ENCODE data around the gene CARS2.
A peak's percentile ranks its signal among the peaks of the same experiment; 100 is the strongest.

CARS2 gene

GRCh38 chr13:110652764-110653163, 53.2 kb downstream of the CARS2 start:
- no peaks in the 10 kb centered on the region for H3K9me3 Mint-ChIP-seq
- no peak overlapping the region for H3K27ac Mint-ChIP-seq
- no peak for ATAC-seq
- no peak for DNase-seq
- H3K4me1 Mint-ChIP-seq = peaks cover 37% of the 10 kb centered on the region
- no peak overlapping the region for H3K4me3 Mint-ChIP-seq
- no peaks in the 10 kb centered on the region for H3K27me3 Mint-ChIP-seq

DNA sequence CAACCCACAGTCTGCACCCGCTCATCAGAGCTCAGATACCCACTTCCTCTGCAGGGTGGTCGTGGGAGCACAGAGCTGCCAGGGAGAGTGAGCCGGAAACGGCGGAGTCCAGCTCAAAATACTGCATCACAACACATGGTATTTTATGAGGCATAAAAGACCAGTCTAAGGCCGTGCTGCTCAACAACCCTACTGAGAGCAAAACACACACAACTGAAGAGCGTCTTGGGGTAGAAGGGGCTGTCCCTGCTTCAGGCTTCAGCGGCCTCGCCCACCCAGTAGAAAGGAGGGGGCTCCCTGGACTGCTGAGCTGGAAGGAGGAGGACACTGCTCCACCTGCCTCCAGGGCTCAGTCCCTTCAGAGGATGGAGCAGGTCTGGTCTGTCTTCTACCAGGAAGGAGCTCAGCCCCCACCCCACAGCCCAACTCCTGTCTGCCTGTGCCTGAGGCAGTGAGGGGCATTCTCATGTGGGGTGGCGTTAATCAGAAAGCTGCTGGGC, 53.6 kb downstream of the CARS2 start:
- Mint-ChIP-seq H3K4me3 (no peak overlapping the region), H3K27me3 (no peaks in the 10 kb centered on the region), H3K4me1 (peaks cover 35% of the 10 kb centered on the region), H3K9me3 (no peaks in the 10 kb centered on the region), H3K27ac (peak overlapping the region in 1 of 2 donors; percentile 19)
- ATAC-seq (no peak), DNase-seq (no peak)

DNA sequence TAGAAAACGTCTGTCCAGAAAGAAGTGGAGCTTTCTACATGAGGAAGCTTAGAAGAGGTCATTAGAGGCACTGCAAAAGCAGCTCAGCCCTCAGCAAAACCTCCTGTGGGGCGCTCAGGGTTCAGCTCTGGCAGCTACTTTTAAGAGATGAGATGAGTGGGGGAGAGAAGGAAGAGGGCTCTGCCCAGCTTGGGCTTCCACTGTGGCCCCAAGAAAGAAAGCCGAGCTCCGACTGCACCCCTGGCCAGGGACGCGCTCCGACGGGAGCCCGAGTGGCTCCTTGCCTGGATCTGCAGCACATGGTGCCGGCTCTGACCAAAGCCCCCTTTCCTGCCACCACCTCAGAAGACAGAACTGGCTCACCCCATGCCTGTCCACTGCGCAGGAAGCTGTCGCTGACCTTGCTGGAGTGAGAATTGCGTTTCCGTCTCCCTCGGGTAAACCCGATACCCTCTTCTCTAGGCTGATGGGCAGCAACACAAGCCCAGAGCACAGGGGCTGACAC, 54.1 kb downstream of the CARS2 start:
- ATAC-seq = no peak
- Mint-ChIP-seq H3K4me3 (no peak overlapping the region), H3K27ac (peak overlapping the region in 1 of 2 donors; percentile 19), H3K4me1 (peaks cover 35% of the 10 kb centered on the region), H3K9me3 (no peaks in the 10 kb centered on the region), H3K27me3 (no peaks in the 10 kb centered on the region)
- no peak for DNase-seq

DNA sequence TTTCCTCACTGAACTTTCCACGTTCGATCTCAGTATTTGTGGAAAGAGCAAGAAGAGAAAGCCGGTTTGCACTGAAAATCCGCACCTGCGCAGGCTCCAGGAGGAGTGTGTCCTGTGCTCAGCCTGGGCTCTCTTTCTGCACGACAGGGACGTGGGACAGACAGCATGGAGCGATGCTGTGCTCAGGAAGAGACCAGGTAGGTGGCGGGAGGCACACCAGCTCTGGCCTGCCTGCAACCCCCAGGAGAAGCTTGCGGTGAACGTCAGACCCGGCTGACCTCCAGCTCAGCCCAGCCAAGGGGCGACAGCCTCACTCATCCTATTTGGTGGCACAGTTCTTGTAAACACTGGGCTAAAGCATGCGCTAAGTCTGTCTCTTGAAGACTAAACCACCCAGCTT, 54.6 kb downstream of the CARS2 start:
- no peak overlapping the region for H3K4me3 Mint-ChIP-seq
- DNase-seq (no peak), ATAC-seq (no peak)
- no peaks in the 10 kb centered on the region for H3K9me3 Mint-ChIP-seq
- no peak overlapping the region for H3K27ac Mint-ChIP-seq
- H3K27me3 Mint-ChIP-seq = no peaks in the 10 kb centered on the region
- peaks cover 35% of the 10 kb centered on the region for H3K4me1 Mint-ChIP-seq

GRCh38 chr13:110650436-110650835, 55.5 kb downstream of the CARS2 start:
- Mint-ChIP-seq H3K4me3 (no peak overlapping the region), H3K9me3 (no peaks in the 10 kb centered on the region), H3K27ac (peak overlapping the region in 1 of 2 donors; percentile 48), H3K27me3 (no peaks in the 10 kb centered on the region), H3K4me1 (peaks cover 35% of the 10 kb centered on the region)
- DNase-seq (no peak), ATAC-seq (no peak)

GRCh38 chr13:110649551-110649950, 56.4 kb downstream of the CARS2 start:
- Mint-ChIP-seq H3K4me1 (peaks cover 42% of the 10 kb centered on the region), H3K4me3 (no peak overlapping the region), H3K9me3 (no peaks in the 10 kb centered on the region), H3K27me3 (no peaks in the 10 kb centered on the region), H3K27ac (no peak overlapping the region)
- DNase-seq = no peak
- no peak for ATAC-seq

DNA sequence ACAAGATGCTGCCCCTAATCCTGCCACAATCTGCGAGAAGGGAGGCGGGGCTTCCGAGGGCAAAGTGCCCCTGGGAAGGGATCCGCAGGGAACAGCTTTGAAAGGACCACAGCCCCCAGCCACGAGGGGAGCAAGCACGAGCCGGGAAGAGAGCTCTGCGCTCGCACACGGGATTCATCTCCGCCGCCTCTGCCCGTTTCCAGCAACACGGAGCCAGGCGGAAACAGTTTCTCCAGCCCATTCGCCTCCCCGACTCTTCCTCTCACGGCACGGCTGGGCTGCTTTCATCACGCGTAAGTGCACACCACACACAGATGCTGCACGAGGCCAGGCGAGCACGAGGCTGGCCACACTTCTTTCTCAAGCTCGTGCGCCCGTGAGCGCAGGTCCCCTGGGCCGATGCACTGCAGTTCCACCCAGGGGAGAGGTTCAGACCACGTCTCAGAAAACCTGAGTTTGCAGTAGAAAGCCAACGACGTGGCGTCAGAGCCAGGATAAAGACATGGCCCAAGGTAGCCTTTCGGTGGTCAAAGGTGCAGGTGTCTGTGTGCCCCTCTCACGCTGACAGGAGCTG, 57.0 kb downstream of the CARS2 start:
- DNase-seq (no peak), ATAC-seq (no peak)
- Mint-ChIP-seq H3K27ac (peak overlapping the region in 1 of 2 donors; percentile 82), H3K27me3 (no peaks in the 10 kb centered on the region), H3K4me1 (peaks cover 38% of the 10 kb centered on the region), H3K4me3 (no peak overlapping the region), H3K9me3 (no peaks in the 10 kb centered on the region)

DNA sequence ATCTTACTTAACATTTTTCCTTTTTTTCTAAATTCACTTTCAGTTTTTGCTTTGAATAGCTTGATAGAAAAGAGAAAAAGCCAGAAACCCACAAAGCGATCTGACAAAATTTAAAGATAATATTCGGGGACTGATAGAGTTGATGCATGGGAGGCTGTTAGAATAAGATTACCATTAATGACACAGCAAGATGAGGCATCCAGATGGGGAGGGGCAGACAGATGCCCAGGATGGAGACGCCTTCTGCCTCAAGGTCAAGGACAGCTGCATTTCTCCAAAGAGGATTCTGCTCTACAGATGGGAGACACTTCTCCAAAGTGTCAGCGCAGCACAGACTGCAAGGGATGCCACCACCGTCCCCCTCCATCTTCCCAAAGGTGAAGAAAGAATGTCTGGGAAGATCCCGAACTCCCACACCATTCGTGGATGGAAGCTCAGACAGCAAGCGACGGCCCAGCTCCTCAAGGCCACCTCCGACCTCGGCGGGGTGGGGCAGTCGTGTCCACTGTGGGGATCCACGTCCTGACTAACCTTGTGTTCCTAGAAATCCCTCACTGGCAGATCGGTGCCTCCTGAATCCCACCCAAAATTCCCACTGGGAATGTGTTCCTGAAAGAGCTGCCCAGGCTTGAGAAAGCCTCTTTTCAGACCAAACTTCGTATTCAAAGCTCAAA, 57.6 kb downstream of the CARS2 start:
- no peak overlapping the region for H3K27ac Mint-ChIP-seq
- DNase-seq = no peak
- H3K9me3 Mint-ChIP-seq = no peaks in the 10 kb centered on the region
- H3K4me1 Mint-ChIP-seq = peaks cover 34% of the 10 kb centered on the region
- H3K4me3 Mint-ChIP-seq = no peak overlapping the region
- ATAC-seq = no peak
- no peaks in the 10 kb centered on the region for H3K27me3 Mint-ChIP-seq

DNA sequence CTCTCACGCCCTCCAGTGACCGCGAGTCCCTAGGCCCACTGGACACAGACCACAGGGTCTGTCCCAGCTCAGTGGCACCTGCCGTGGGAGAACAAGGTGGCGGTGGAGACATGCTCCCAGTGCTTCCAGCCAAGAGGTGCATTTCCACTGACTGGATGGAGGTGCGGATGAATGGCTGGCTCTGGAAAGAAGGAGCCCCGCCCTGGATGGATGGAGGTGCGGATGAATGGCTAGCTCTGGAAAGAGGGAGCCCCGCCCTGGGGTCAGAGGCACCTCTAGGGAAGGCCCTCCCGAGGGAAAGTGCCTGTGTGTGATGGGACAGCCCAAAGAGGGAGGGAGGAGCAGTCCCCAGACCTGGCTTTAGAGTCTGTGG, 58.6 kb downstream of the CARS2 start:
- Mint-ChIP-seq H3K4me3 (no peak overlapping the region), H3K4me1 (peaks cover 33% of the 10 kb centered on the region), H3K27ac (no peak overlapping the region), H3K9me3 (no peaks in the 10 kb centered on the region), H3K27me3 (no peaks in the 10 kb centered on the region)
- ATAC-seq (no peak), DNase-seq (no peak)

DNA sequence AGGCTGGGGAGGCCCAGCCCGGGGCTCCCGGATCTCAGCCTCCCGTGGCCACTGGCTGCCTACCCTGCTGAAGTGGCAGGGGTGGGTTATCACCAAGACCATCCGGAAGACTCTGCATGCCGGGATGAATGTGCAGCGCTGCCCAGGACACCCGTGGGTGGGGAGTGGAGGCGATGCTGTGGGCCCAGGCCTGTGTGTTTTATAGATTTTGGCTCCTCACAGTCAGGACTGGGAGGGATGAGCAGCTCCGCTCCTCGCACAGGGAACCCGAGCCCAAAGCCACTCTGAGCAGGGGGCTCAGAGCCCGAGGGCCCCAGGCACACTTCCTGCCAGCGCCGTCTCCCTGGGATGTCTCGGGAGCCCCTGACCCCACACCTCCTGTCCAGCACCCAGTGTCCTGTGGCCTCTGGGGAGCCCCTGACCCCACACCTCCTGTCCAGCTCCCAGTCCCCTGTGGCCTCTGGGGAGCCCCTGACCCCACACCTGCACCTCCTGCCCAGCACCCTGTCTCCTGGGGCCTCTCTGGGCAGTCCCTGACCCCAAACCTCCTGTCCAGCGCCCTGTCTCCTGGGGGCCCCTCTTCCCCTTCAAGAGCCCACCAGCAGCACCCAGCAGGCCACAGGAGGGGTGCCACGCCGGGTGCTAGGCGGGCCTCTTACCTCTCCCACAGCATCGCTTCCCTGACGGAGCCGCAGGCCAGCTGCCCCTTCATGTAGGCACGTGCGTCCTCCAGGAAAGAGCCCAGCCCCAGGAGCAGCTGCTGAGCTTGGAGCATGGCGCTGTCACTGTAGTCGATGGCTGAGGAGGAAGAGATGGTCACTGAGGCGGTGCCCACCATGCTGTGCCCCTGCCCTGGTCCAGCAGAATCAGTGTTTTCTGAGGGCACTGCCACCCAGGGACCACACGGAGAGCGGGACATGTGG, 59.2 kb downstream of the CARS2 start:
- Mint-ChIP-seq H3K4me1 (peaks cover 33% of the 10 kb centered on the region), H3K27ac (peak overlapping the region in 1 of 2 donors; percentile 96), H3K27me3 (no peaks in the 10 kb centered on the region), H3K4me3 (no peak overlapping the region), H3K9me3 (no peaks in the 10 kb centered on the region)
- no peak for DNase-seq
- peak; percentile 13 for ATAC-seq

DNA sequence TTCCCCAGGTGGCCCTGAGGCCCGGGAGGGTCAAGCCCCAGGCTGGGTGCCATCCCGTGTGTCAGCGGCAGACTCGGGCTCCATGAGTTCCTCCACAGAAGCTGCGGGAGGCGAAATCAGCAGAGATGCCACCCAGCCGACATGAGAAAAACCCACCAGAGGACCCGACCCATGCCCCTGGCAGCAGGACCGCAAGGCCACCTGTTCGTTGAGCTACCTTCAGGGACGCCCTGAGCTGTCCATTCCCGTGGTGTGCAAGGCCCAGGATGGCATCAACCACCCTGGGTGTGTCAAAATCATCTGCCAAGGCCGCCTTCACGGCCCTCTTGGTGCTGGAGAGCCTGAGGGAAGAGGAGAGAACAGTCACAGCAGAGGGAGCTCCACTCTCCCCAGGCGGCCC, 60.2 kb downstream of the CARS2 start:
- no peak for ATAC-seq
- H3K27me3 Mint-ChIP-seq = no peaks in the 10 kb centered on the region
- H3K4me3 Mint-ChIP-seq = no peak overlapping the region
- no peaks in the 10 kb centered on the region for H3K9me3 Mint-ChIP-seq
- DNase-seq = no peak
- H3K4me1 Mint-ChIP-seq = peaks cover 33% of the 10 kb centered on the region
- peak overlapping the region in 1 of 2 donors; percentile 67 for H3K27ac Mint-ChIP-seq

- Mint-ChIP-seq H3K27ac (no peak overlapping the region), H3K4me3 (no peak overlapping the region), H3K27me3 (no peaks in the 10 kb centered on the region), H3K4me1 (peaks cover 33% of the 10 kb centered on the region), H3K9me3 (no peaks in the 10 kb centered on the region)
- DNase-seq (peak; percentile 48 to 61), ATAC-seq (peak; percentile 85)
Observed at GRCh38 chr13:110644892-110645521, 60.9 kb downstream of the CARS2 start.

DNA sequence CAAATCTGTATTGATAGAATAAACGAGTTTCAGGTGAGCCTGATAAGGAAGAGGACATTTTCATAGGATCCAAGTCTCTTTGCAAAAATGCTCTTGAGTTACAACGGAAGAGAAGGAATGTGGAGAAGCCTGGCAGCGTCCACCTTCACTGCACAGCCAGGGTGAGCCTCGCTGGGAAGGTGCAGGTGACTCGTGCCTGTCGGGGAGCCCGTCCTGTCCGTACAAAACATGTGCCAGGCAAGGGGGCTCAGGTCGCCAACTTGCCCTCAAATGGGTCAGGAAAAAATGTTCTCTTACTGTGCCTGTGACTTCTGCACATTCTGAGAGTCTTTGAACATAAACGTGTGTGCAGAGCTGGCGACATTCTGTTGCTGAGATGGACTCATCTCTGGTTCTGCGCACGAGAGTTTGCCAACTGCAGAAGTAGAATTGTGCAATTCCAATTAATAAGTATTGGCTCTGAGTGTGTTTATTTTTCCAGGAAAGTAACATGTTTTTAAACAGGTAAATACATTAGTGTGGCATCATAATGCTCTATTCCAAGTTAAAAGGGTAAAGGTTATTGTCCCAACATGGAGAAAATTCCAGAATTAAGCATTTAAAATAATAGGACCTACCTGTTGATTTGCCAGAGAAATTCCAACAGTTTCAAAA, 62.0 kb downstream of the CARS2 start:
- no peaks in the 10 kb centered on the region for H3K27me3 Mint-ChIP-seq
- H3K4me1 Mint-ChIP-seq = peaks cover 27% of the 10 kb centered on the region
- H3K4me3 Mint-ChIP-seq = no peak overlapping the region
- no peak for DNase-seq
- H3K9me3 Mint-ChIP-seq = no peaks in the 10 kb centered on the region
- no peak overlapping the region for H3K27ac Mint-ChIP-seq
- no peak for ATAC-seq

- no peaks in the 10 kb centered on the region for H3K27me3 Mint-ChIP-seq
- H3K4me3 Mint-ChIP-seq = no peak overlapping the region
- H3K27ac Mint-ChIP-seq = peak overlapping the region; percentile 26 to 89
Observed at GRCh38 chr13:110643324-110643723, 62.6 kb downstream of the CARS2 start.

More at GRCh38 chr13:110643324-110643723, 62.6 kb downstream of the CARS2 start:
- Mint-ChIP-seq H3K4me1 (peaks cover 26% of the 10 kb centered on the region), H3K9me3 (no peaks in the 10 kb centered on the region)
- ATAC-seq = no peak
- DNase-seq = no peak

Data from stimulated activated naive CD8-positive, alpha-beta T cell treated with anti-CD3 and anti-CD28 coated beads, Interleukin-15, amount 100 ng/mL, for 72 hours (primary cell).